NT2/D1 (cell line): Measurements from ENCODE around the gene CFHR4.

Experiments
- YY1 ChIP-seq: IDR thresholded peaks from 2 replicates; pipeline ENCODE4 v1.6.1; 2011; ENCODE audit not compliant: insufficient read length, insufficient read depth
- ZNF274 ChIP-seq: IDR thresholded peaks from 2 replicates; pipeline ENCODE4 v1.6.1; 2011; ENCODE audit warnings: mild to moderate bottlenecking, low read depth, low read length

DNA sequence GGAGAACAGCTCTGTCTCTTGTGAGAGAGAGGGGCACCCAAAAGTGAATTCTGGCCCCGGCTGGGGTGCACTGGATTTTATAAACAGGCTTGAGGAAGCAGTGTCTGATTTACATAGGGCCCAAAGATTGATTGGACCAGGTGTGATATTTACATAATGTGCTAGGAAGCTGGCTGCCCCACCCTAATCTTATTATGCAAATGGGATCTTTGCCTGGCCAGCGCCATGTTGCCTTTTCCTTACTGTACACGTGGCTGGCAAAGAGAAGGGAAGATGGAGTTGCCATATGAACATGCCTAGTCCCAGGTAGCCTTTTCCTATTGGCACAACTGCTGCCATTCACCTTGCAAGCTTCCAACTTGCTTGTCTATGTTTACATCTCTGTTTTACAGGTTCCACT, 29.0 kb upstream of the CFHR4 start:
- TF ChIP-seq ZNF274 (no peak), YY1 (no peak)
